MG63 (cell line): ENCODE data around the gene ASPHD1. TPM values are rescaled to one million over a fixed set of nuclear protein-coding genes. Genes with fewer than 3 reads are reported as not detected.
"Not testable (repeated sequence)": the region's sequence is repeated elsewhere in the genome, so short reads cannot be mapped to it uniquely, and the experiment has no call there.

ENCODE experiments used
- DNase-seq: peaks from one replicate; pipeline ENCODE4 v3.0.0-alpha.2; 2020
- H3K27me3 ChIP-seq: fragments of 250-450 bp; sonication (Bioruptor Pico); 2 replicates; pipeline ENCODE4 v1.5.1; 2020; ENCODE audit warnings: mild to moderate bottlenecking, moderate library complexity
- H3K36me3 ChIP-seq: fragments of 250-450 bp; sonication (Bioruptor Pico); 2 replicates; pipeline ENCODE4 v1.5.1; 2020; ENCODE audit warnings: mild to moderate bottlenecking, moderate library complexity
- H3K4me3 ChIP-seq: fragments of 250-450 bp; sonication (Bioruptor Pico); 2 replicates; pipeline ENCODE4 v1.5.1; 2020; ENCODE audit warnings: mild to moderate bottlenecking, moderate library complexity
- H3K9me3 ChIP-seq: fragments of 250-450 bp; sonication (Bioruptor Pico); 2 replicates; pipeline ENCODE4 v1.5.1; 2020; ENCODE audit warnings: mild to moderate bottlenecking, moderate library complexity
- total RNA-seq: library from RNA; depleted of rRNA; stranded (reverse); fragments of >200 nt; shearing (Covaris generic); gene quantifications from 2 replicates; pipeline ENCODE4 v1.2.3, GENCODE V29; 2014; ENCODE audit warnings: low replicate concordance; rRNA removed

Gene ASPHD1
- total RNA-seq = 48.3 and 73.0 TPM in 2 replicates

GRCh38 chr16:29900102-29900887, at the start of gene ASPHD1:
TSS of gene ASPHD1 (plus strand) at chr16:29900488. CDS start at chr16:29900972, 484 bp downstream.
- H3K9me3 ChIP-seq = no peaks in the 10 kb centered on the region
- H3K4me3 ChIP-seq = peak within 1 kb of the TSS; percentile 95
- H3K36me3 ChIP-seq = peaks cover 29% of the 10 kb centered on the region
- DNase-seq = peak; percentile 99
- H3K27me3 ChIP-seq = no peaks in the 10 kb centered on the region

- no peak overlapping the region for H3K4me3 ChIP-seq
- H3K27me3 ChIP-seq = no peaks in the 10 kb centered on the region
- DNase-seq = no peak
- peaks cover 22% of the 10 kb centered on the region for H3K36me3 ChIP-seq
- H3K9me3 ChIP-seq = no peaks in the 10 kb centered on the region
Observed at GRCh38 chr16:29850998-29851397, 49.3 kb upstream of the ASPHD1 start.

DNA sequence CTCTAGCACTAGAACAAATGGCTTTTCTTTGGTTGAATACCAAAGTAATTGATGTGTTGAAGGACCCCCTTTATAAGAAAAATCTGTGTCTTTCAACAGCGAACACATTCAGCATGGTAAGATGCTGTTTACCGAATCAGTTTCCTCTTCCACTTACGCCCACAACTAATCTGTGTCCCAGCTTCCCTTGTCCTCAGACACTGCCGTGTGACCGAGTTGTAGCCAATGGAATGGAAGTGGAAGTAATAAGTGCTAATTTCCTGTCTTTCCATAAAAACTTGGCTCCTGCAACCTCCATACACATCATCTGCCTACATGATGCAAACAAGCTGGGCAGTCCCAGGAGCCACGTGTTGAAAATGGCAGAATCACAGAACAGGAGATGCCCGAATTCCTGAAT, 47.6 kb upstream of the ASPHD1 start:
- no peak overlapping the region for H3K4me3 ChIP-seq
- peak; percentile 24 for DNase-seq
- H3K36me3 ChIP-seq = peaks cover 8% of the 10 kb centered on the region
- H3K27me3 ChIP-seq = no peaks in the 10 kb centered on the region
- no peaks in the 10 kb centered on the region for H3K9me3 ChIP-seq

DNA sequence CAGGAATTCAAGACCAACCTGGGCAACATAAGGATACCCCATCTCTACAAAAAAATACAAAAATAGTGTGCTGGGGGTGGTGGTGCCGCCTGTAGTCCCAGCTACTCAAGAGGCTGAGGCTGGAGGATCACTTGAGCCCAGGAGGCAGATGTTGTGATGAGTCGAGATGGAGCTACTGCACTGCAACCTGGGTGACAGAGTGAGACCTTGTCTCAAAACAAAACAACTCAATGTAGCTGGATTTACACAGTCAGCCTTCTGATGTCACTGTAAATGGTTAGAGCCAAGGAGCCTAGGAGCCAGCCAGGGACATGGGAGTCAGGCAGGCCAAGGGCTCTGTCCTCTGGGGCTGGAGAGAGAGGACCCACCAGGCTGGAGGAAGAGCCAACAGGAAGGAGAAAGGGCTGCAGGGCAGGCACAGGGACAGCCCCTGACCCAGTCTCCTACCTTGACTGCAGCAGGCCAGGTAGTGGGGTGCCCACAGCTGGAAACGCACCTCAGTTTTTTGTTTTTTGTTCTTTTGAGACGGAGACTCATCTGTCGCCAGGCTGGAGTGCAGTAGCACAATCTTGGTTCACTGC, 45.7 kb upstream of the ASPHD1 start:
- Histone ChIP-seq H3K27me3 (no peaks in the 10 kb centered on the region), H3K4me3 (no peak overlapping the region), H3K9me3 (no peaks in the 10 kb centered on the region), H3K36me3 (peaks cover 15% of the 10 kb centered on the region)
- no peak for DNase-seq

GRCh38 chr16:29857133-29857760, 43.0 kb upstream of the ASPHD1 start:
- peak; percentile 67 for DNase-seq
- Histone ChIP-seq H3K36me3 (peaks cover 34% of the 10 kb centered on the region), H3K4me3 (no peak overlapping the region), H3K9me3 (no peaks in the 10 kb centered on the region), H3K27me3 (no peaks in the 10 kb centered on the region)

- H3K36me3 ChIP-seq = peaks cover 34% of the 10 kb centered on the region
- H3K27me3 ChIP-seq = no peaks in the 10 kb centered on the region
- no peak for DNase-seq
- no peak overlapping the region for H3K4me3 ChIP-seq
- no peaks in the 10 kb centered on the region for H3K9me3 ChIP-seq
Observed at GRCh38 chr16:29858149-29858849, 42.0 kb upstream of the ASPHD1 start.

- Histone ChIP-seq H3K36me3 (peaks cover 34% of the 10 kb centered on the region), H3K27me3 (no peaks in the 10 kb centered on the region), H3K9me3 (no peaks in the 10 kb centered on the region), H3K4me3 (no peak overlapping the region)
- no peak for DNase-seq
Observed at GRCh38 chr16:29858974-29859373, 41.3 kb upstream of the ASPHD1 start.

DNA sequence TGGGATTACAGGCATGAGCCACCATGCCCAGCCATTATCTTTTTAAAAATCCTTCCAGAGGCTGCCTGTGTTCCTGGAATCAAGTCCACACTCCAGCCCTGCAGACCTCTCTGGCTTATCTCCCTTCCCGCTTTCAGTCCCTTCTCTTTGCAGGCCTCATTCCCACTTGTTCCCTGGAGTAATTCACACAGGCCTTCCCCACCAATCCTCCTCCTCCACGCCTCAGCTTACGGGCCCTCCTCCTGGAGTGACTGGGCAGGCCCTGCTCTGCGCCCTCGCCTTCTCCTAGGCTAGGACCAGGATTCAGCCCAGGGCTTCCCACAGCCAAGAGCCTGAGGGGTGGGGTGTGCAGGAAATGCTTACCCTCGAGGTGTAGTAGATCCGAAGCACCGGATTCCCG, 40.1 kb upstream of the ASPHD1 start:
- DNase-seq = no peak
- no peaks in the 10 kb centered on the region for H3K9me3 ChIP-seq
- no peak overlapping the region for H3K4me3 ChIP-seq

DNA sequence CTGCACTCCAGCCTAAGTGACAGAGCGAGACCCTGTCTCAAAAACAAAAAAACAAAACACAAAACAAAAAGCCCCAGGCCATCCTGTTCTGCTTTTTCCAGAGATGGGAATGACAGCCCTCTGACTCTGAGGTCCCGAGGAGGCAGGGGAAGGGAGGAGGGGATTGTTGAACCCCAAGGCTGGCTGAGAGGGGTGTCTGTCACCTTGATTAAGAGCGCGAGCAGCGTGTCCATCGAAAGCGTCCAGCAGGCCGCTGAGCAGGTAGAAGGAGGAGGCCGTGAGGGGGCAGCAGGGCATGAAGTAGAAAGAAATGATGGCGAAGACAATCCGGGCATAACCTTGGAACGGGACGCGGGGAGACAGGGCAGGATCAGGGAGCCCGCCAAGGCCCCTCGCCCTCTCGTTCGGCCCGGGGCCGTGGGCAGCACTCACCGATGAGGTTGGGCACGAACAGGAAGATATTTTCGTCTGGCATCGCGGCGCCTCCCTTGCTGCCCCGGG, 37.9 kb upstream of the ASPHD1 start:
- peak; percentile 33 for DNase-seq
- H3K9me3 ChIP-seq = no peaks in the 10 kb centered on the region
- no peaks in the 10 kb centered on the region for H3K27me3 ChIP-seq
- peak overlapping the region; percentile 76 for H3K4me3 ChIP-seq
- peaks cover 34% of the 10 kb centered on the region for H3K36me3 ChIP-seq

More for the DNA sequence above, 40.1 kb upstream of the ASPHD1 start:
- Histone ChIP-seq H3K36me3 (peaks cover 34% of the 10 kb centered on the region), H3K27me3 (no peaks in the 10 kb centered on the region)

DNA sequence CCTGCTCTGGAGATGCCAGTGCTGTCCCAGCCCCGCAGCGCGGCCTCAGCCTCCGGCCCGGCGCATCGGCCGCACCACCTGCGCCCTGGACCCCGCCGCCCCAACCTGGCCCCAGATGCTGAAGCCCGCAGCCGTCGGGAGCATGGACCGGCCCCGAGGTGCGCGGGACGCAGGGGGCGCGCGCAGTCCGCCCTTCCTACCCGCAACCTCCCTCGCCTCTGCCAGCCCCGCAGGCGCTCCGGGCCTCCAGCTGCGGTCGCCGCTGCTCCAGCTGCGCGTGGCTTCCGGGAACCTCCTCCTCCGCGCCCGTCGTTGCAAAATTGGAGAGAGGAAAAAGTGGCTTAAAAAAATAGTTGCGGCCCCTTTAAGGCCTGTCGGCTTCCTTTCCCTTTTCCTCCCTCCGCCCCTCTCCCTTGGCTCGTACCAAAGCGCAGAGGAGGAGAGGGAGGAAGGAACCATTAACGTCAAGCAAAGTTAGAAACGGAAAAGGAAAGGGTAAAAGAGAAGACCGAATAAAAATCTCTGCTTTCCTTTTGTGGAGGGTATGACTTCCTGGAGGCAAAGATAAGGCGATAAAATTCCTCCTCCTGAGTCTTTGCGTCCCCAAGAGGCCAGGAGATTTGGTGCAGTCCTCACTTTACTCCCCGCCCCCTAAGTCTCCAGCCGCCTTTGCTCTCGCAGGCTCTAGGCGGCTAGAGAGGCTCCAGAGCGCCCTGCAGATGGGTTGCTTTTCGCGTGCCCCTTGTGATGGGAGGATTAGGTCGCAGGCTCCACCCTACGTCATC, 37.2 kb upstream of the ASPHD1 start, which contains the start of gene CDIPT:
Gene CDIPT, minus strand, starts transcription at position 343 of the 785 bp plus-strand sequence. CDS start 369 bp downstream, outside the sequence.
- peak; percentile 95 for DNase-seq
- H3K9me3 ChIP-seq = no peaks in the 10 kb centered on the region
- H3K4me3 ChIP-seq = peak within 1 kb of the TSS; percentile 76
- H3K36me3 ChIP-seq = peaks cover 34% of the 10 kb centered on the region
- H3K27me3 ChIP-seq = no peaks in the 10 kb centered on the region

- Histone ChIP-seq H3K36me3 (peaks cover 29% of the 10 kb centered on the region), H3K4me3 (peak overlapping the region; percentile 76), H3K9me3 (no peaks in the 10 kb centered on the region), H3K27me3 (no peaks in the 10 kb centered on the region)
- no peak for DNase-seq
Observed at GRCh38 chr16:29863669-29863984, 36.7 kb upstream of the ASPHD1 start.

DNA sequence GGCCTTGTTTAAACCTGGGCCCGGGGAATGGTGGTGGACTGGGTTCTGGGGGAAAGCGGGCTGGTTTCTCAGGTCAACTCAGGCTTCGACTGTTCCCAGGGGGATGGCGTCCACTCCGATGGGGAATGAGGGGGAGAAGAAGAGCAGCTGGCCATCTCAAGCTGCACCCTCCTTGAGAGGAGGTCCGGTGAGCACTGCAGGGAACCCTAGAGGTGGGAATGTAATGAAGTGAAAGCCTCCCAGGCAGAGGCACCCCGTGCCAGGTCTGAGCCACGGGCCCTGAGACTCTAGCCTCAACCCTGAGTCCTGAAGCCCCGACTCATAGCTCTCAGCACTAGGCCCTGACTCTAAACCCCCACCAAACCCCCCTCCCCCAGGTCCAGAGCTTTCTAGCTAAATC, 36.1 kb upstream of the ASPHD1 start:
- H3K36me3 ChIP-seq = peaks cover 23% of the 10 kb centered on the region
- H3K27me3 ChIP-seq = no peaks in the 10 kb centered on the region
- DNase-seq = no peak
- H3K4me3 ChIP-seq = no peak overlapping the region
- no peaks in the 10 kb centered on the region for H3K9me3 ChIP-seq

DNA sequence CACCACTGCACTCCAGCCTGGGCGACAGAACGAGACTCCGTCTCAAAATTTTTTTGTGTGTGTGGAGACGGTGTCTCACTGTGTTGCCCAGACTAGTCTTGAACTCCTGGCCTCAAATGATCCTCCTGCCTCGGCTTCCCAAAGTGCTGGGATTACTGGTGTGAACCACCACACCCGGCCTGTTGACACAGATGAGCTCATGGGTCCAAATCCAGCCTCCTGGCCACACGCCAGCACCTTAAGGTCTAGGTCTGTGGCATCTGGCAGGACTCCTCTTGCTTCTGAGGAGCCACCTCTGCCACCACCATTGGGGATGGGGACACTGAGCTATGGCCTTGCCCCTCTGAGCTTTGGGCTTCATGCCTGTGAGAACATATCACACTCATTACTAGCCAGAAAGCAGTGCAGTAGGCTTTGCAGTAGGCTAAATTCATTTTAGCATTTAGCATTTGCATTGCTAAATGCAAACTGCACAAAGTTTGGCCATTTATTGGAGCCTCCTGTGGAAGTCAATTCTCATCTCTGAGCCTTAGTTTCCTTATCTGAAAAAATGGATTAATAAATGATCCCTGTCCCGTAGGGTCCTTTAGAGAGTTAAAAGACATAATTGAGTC, 31.8 kb upstream of the ASPHD1 start:
- Histone ChIP-seq H3K9me3 (no peaks in the 10 kb centered on the region), H3K36me3 (no peaks in the 10 kb centered on the region; the same call in 1 of the 2 replicates), H3K27me3 (no peaks in the 10 kb centered on the region), H3K4me3 (no peak overlapping the region)
- DNase-seq = peak; percentile 29

DNA sequence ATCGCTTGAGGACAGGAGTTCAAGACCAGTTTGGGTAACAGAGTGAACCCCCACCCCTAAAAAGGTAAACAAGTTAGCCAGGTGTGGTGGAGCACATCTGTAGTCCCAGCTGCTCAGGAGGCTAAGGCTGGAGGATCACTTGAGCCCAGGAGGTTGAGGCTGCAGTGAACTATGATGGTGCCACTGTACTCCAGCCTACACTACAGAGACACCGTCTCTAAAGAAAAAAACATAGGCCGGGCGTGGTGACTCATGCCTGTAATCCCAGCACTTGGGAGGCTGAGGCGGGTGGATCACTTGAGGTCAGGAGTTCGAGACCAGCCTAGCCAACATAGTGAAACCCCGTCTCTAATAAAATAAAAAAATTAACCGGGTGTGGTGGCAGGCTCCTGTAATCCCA, 31.2 kb upstream of the ASPHD1 start:
- not testable (repeated sequence) for H3K4me3 ChIP-seq, H3K9me3 ChIP-seq, H3K27me3 ChIP-seq, H3K36me3 ChIP-seq, DNase-seq

- no peaks in the 10 kb centered on the region; the same call in 1 of the 2 replicates for H3K36me3 ChIP-seq
- H3K27me3 ChIP-seq = no peaks in the 10 kb centered on the region
- no peak for DNase-seq
- no peak overlapping the region for H3K4me3 ChIP-seq
- H3K9me3 ChIP-seq = no peaks in the 10 kb centered on the region
Observed at GRCh38 chr16:29871822-29872546, 28.3 kb upstream of the ASPHD1 start.
